Measurements from ENCODE around the gene DLG2. TPM values are rescaled to one million over a fixed set of nuclear protein-coding genes. Genes with fewer than 3 reads are reported as not detected.
"Not testable (repeated sequence)": the region's sequence is repeated elsewhere in the genome, so short reads cannot be mapped to it uniquely, and the experiment has no call there.

The DLG2 gene
- total RNA-seq, 1 donor from 2014 or later = 0.26 TPM

GRCh38 chr11:85658180-85658579, 31.0 kb upstream of the DLG2 start:
- no peaks in the 10 kb centered on the region for H3K36me3 ChIP-seq (ENCODE audit: control insufficient read depth, insufficient read depth, low read length)
- no peak for TF ChIP-seq CTCF (IDR thresholded peaks at IDR 0.05; ENCODE audit: insufficient read depth, low read length, severe bottlenecking)
- H3K27me3 ChIP-seq (ENCODE audit: control insufficient read depth, insufficient read depth, low read length) = no peaks in the 10 kb centered on the region
- no peak overlapping the region for H3K4me3 ChIP-seq (ENCODE audit: low read depth, low read length)
- DNase-seq (ENCODE audit: low read depth) = no peak
- FAIRE-seq = no peak

DNA sequence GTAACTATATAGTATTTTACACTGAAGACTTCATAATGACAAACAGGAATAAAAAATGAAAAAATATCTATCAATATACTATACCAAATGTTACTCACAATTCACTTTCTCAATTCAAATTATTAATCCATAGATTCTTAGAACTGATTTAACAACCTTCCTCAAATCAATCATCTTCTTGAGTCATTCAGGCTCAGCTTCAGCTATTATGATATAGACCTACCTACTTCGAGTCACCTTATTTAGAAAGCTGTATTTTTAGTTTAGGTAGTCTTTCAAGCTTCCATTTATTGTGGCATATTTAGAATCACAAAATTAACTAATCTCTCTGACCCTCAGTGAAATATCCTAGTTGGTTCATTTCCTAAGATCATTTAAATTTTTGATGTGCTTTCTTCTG, 29.6 kb upstream of the DLG2 start:
- DNase-seq (ENCODE audit: low read depth) (no peak), FAIRE-seq (no peak)
- Histone ChIP-seq H3K4me3 (ENCODE audit: low read depth, low read length) (no peak overlapping the region), H3K27me3 (ENCODE audit: control insufficient read depth, insufficient read depth, low read length) (no peaks in the 10 kb centered on the region), H3K36me3 (ENCODE audit: control insufficient read depth, insufficient read depth, low read length) (no peaks in the 10 kb centered on the region)
- no peak for TF ChIP-seq CTCF (IDR thresholded peaks at IDR 0.05; ENCODE audit: insufficient read depth, low read length, severe bottlenecking)

GRCh38 chr11:85654343-85654742, 27.2 kb upstream of the DLG2 start:
- H3K36me3 ChIP-seq (ENCODE audit: control insufficient read depth, insufficient read depth, low read length); FAIRE-seq; H3K27me3 ChIP-seq (ENCODE audit: control insufficient read depth, insufficient read depth, low read length); DNase-seq (ENCODE audit: low read depth); H3K4me3 ChIP-seq (ENCODE audit: low read depth, low read length): not testable (repeated sequence)

DNA sequence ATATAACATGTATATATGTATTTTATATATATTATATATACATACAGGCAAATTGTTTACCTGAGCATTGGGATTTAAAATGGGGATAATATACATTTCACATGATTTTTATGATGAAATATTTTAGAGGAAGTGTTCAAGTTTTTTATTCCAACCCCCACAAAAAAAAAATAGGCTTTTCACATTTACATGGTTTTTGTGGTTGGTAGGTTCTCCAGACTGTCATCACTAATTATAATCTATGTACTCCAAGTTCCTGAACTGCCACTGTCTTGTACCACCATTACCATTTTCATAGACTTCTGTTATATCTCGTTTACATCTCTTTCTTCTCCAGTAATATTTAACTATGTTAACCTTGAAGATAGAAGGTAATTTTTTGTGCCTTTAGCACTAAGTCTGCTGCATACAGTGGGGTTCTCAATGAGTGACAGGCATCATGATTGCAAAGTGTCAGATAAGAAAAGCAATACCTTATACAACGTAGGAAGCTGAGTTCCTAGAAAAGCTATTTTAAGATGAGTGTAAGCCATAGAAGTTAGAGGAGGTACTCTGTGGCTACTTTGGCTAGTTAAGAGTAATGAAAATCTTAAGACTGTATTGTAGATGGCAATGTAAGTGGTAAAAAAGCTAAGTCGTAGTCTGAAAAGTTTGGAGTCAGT, 25.8 kb upstream of the DLG2 start:
- DNase-seq (ENCODE audit: low read depth) (no peak), FAIRE-seq (no peak)
- H3K36me3 ChIP-seq (ENCODE audit: control insufficient read depth, insufficient read depth, low read length) = no peaks in the 10 kb centered on the region
- H3K4me3 ChIP-seq (ENCODE audit: low read depth, low read length) = no peak overlapping the region
- no peaks in the 10 kb centered on the region for H3K27me3 ChIP-seq (ENCODE audit: control insufficient read depth, insufficient read depth, low read length)
- no peak for TF ChIP-seq CTCF (IDR thresholded peaks at IDR 0.05; ENCODE audit: insufficient read depth, low read length, severe bottlenecking)

DNA sequence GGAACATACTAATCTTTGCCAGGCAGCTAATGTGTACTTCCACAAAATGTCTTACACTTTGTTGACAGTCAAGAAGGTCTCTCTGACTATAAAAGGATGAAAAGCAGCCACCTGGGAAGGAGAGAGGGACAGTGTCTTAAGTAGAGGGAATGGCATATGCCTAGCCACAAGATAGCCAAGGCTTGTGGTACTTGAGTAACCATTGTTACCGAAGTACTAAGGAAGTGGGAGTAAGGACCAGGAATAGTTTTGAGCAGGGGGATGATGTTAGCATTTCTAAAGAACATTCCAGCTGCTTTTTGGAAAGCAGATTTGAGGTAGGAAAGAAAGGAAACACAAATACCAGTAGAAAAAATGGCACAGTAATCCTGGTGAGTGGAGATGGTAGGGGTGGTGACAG, 24.0 kb upstream of the DLG2 start:
- FAIRE-seq (no peak), DNase-seq (ENCODE audit: low read depth) (no peak)
- H3K27me3 ChIP-seq (ENCODE audit: control insufficient read depth, insufficient read depth, low read length) = no peaks in the 10 kb centered on the region
- no peaks in the 10 kb centered on the region for H3K36me3 ChIP-seq (ENCODE audit: control insufficient read depth, insufficient read depth, low read length)
- no peak overlapping the region for H3K4me3 ChIP-seq (ENCODE audit: low read depth, low read length)
- no peak for TF ChIP-seq CTCF (IDR thresholded peaks at IDR 0.05; ENCODE audit: insufficient read depth, low read length, severe bottlenecking)

GRCh38 chr11:85647604-85648299, 20.6 kb upstream of the DLG2 start, which contains the start of gene TMEM126A:
TSS of gene TMEM126A (plus strand) at chr11:85647967. CDS start at chr11:85650256, 2,289 bp downstream.
- no peak for TF ChIP-seq CTCF (IDR thresholded peaks at IDR 0.05; ENCODE audit: insufficient read depth, low read length, severe bottlenecking)
- FAIRE-seq (peak; percentile 32), DNase-seq (ENCODE audit: low read depth) (peak; percentile 86)
- Histone ChIP-seq H3K36me3 (ENCODE audit: control insufficient read depth, insufficient read depth, low read length) (no peaks in the 10 kb centered on the region), H3K4me3 (ENCODE audit: low read depth, low read length) (peak within 1 kb of the TSS; percentile 61), H3K27me3 (ENCODE audit: control insufficient read depth, insufficient read depth, low read length) (no peaks in the 10 kb centered on the region)

Data from bronchial epithelial cell (primary cell).